AG09319 (cell line): Measurements from ENCODE around the gene BIN2.

Experiments
- DNase-seq: peaks from one replicate; pipeline ENCODE4 v3.0.0-alpha.2; 2010; ENCODE audit warnings: low read depth; ENCODE audit errors: extremely low read depth
- CTCF ChIP-seq: IDR thresholded peaks from 2 replicates; pipeline ENCODE4 v1.5.1; 2011; ENCODE audit warnings: low read depth, mild to moderate bottlenecking, inconsistent platforms, low read length, moderate library complexity

The BIN2 gene

DNA sequence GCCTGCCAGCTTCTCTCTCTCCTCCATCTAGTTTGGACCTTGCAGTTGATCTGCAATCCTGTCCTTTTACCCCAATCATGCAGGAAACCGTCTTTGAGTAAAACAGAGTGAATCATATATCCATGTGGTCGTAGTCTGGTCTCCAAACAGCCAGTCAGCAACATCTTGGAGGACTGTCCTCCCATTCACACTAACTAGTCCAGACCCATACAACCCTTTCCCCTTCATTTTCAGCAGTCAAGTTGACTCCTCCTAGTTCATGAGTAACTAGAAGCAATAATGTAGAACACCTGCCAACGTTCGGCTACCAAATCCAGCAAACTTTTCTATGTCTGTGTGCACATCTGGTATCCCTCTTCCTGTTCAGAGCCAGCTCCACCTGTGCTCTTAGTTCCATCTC, 10.8 kb upstream of the BIN2 start:
- TF ChIP-seq CTCF = no peak
- DNase-seq = no peak

DNA sequence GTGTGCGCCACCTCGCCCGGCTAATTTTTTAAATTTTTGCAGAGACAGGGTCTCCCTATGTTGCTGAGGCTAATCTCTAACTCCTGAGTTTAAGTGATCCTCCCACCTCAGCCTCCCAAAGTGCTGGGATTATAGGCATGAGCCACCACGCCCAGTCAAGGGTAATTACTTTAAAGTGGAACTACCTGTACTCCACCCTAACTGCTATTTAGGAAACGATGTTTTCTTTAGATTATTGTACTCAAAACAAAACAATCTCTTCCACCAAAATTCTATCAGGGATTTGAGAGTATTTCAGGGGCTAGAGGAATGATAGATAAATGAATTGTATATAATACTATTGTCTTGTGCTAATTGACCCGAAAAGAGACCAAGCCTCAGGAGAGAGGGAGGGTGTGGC, 9.6 kb upstream of the BIN2 start:
- TF ChIP-seq CTCF = no peak
- DNase-seq = no peak

- no peak for DNase-seq
- TF ChIP-seq CTCF = no peak
Observed at GRCh38 chr12:51330186-51330585, 6.2 kb upstream of the BIN2 start.

GRCh38 chr12:51329742-51330141, 5.8 kb upstream of the BIN2 start:
- no peak for TF ChIP-seq CTCF
- DNase-seq = no peak

DNA sequence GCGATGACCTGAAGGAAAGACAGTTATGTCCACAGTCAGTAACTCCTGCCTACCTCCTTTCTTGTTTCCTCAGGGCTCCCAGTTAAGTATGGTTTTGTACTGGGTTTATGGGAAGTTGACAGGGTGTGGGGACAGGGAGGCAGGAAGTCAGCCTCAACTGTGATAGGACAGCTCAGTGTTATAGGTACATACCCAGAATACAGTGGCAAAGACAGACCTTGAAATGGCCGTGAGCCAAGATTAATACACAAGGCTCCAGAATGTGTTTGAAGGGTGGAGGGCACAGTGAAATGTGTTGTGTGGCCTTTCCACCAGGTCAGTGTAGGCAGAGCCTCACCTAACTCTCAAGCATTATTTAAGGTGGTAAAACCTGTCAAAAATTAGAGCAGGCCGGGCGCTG, 4.6 kb upstream of the BIN2 start:
- DNase-seq = no peak
- no peak for TF ChIP-seq CTCF

DNA sequence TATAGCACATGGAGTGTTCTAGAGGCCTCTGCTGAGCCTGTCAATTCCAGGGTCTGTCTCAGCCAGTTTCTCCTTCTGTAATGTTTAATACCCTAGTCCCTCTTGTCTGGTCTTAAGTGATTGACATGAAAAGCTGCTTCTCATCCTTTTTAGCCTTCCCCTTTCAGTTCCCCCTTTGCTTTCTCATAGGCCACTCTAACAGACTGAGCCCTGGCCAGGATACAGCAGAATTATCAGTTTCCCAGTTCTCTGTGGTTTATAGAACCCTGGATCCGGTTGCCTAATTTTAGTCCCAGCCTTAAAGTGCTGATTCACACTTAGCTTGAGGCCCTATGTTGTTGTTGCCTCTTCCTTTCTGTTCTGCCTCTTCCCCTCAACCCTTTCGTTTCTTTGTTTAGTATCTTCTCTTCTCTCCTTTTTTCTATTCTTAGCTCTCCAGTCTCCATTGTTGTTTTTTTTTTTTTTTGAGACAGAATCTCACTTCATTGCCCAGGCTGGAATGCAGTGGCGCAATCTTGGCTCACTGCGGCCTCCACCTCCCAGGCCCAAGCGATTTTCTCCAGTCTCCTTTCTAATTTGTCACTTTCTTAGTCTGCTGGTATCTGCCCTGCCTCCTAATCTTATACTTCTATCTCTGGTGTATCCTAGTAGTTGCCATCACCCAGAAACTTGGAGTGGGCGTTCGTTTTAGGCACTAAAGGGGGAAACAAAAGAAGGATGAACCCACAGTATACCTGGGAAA, 2.9 kb upstream of the BIN2 start:
- TF ChIP-seq CTCF = no peak
- no peak for DNase-seq

DNA sequence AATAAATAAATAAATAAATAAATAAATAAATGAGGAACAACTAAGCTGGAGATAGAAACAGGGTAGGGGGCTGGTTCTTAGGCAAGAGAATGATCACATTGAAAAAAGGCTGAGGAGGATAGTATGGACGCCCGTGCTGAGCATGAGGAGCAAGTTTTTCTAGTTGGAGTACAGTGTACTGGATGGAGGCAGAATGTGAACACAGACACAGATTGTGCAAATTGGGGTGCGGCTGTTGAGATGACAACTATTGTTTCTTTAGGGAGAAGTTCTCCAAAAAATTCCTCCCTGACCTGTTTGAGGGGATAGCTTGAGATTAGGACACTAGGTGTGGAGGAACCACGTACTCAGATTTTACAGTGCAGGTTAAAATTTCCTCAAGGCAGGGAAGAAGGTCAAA, 979 bp upstream of the BIN2 start:
- DNase-seq = no peak
- TF ChIP-seq CTCF = no peak
